Peyer's patch (tissue), 4 donors: ENCODE results near the gene COG5.

ENCODE experiments used
- CTCF ChIP-seq, 6 experiments: fragments of 450-650 bp in 4 of 6; fragments of 200-600 bp in 2 of 6; sonication (generic) in 1 of 6; IDR thresholded peaks; one replicate each; pipeline ENCODE4 v1.5.1; 2017 to 2019; ENCODE audit warnings: antibody characterized with exemption in 6 of 6, mild to moderate bottlenecking in 3 of 6, moderate library complexity in 1 of 6
- POLR2A ChIP-seq, 2 donors: fragments of 450-650 bp; IDR thresholded peaks; one replicate each; pipeline ENCODE4 v1.5.1; 2017; ENCODE audit warnings: antibody characterized with exemption in 2 of 2, mild to moderate bottlenecking in 2 of 2, moderate library complexity in 2 of 2

- TF ChIP-seq CTCF (IDR thresholded peaks at IDR 0.05) (no peak), POLR2A (IDR thresholded peaks at IDR 0.05) (no peak)
Measured at GRCh38 chr7:107364787-107365186, 198.9 kb downstream of the COG5 start.
